Measurements from ENCODE around the gene MX1. TPM values are rescaled to one million over a fixed set of nuclear protein-coding genes. Genes with fewer than 3 reads are reported as not detected.

MX1 gene
- total RNA-seq, 1 experiment from 2014 or later = 2.0 TPM

- no peak overlapping the region for H3K27ac ChIP-seq (ENCODE audit: low read depth, low read length)
- no peak overlapping the region for H3K9ac ChIP-seq (ENCODE audit: low read length)
- DNase-seq (ENCODE audit: low read depth, low spot score) (no peak), ATAC-seq (no peak)
- H3K36me3 ChIP-seq (ENCODE audit: control insufficient read depth in 1 of 2, insufficient read depth in 2 of 2, low read length in 2 of 2) = no peaks in the 10 kb centered on the region
- ChIA-PET POLR2A (no interaction called here), RAD21 (ENCODE audit: low non-redundant PET in 1 of 2, low total read pairs in 2 of 2, uncharacterized antibody in 2 of 2, unreplicated experiment in 2 of 2) (no interaction called here), CTCF (no interaction called here)
- no peaks in the 10 kb centered on the region for H3K79me2 ChIP-seq (ENCODE audit: insufficient read depth, low read length)
- H3K4me2 ChIP-seq (ENCODE audit: low read length) = no peak overlapping the region
- no peaks in the 10 kb centered on the region for H4K20me1 ChIP-seq (ENCODE audit: insufficient read depth)
- no peaks in the 10 kb centered on the region for H3K9me2 ChIP-seq (ENCODE audit: insufficient read depth)
- no peaks in the 10 kb centered on the region for H3K4me1 ChIP-seq (ENCODE audit: control insufficient read depth in 1 of 2, insufficient read depth in 2 of 2, low read length in 2 of 2)
- intact Hi-C loops (cut with micrococcal nuclease) = no loop called here
- 0 out of 2 replicates have a peak, but pooled peaks cover 4% of the 10 kb centered on the region for H3K27me3 ChIP-seq (ENCODE audit: insufficient read depth, low read length)
- no peaks in the 10 kb centered on the region for H3K9me3 ChIP-seq (ENCODE audit: control insufficient read depth in 1 of 2, insufficient read depth in 1 of 2, low read depth in 1 of 2, low read length in 2 of 2)
- TF ChIP-seq EGR1 (IDR thresholded peaks at IDR 0.05; ENCODE audit: low read depth) = no peak
- TF ChIP-seq EZH2phosphoT487 (IDR thresholded peaks at IDR 0.05; ENCODE audit: borderline replicate concordance) = no peak
- TF ChIP-seq, protein P1, sequence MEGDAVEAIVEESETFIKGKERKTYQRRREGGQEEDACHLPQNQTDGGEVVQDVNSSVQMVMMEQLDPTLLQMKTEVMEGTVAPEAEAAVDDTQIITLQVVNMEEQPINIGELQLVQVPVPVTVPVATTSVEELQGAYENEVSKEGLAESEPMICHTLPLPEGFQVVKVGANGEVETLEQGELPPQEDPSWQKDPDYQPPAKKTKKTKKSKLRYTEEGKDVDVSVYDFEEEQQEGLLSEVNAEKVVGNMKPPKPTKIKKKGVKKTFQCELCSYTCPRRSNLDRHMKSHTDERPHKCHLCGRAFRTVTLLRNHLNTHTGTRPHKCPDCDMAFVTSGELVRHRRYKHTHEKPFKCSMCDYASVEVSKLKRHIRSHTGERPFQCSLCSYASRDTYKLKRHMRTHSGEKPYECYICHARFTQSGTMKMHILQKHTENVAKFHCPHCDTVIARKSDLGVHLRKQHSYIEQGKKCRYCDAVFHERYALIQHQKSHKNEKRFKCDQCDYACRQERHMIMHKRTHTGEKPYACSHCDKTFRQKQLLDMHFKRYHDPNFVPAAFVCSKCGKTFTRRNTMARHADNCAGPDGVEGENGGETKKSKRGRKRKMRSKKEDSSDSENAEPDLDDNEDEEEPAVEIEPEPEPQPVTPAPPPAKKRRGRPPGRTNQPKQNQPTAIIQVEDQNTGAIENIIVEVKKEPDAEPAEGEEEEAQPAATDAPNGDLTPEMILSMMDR (IDR thresholded peaks at IDR 0.05 in 2 of 3, conservative IDR thresholded peaks at IDR 0.05 in 1 of 3; ENCODE audit: borderline replicate concordance in 1 of 3, insufficient read depth in 1 of 3, low read depth in 2 of 3, low read length in 2 of 3) = no peak
- no peak for TF ChIP-seq SRF (IDR thresholded peaks at IDR 0.05; ENCODE audit: low read depth)
- TF ChIP-seq ZFX (IDR thresholded peaks at IDR 0.05) = no peak
- no peak for TF ChIP-seq ELF1 (IDR thresholded peaks at IDR 0.05; ENCODE audit: borderline replicate concordance, low read depth)
- no peak for TF ChIP-seq ATF3 (IDR thresholded peaks at IDR 0.05)
- no peak for TF ChIP-seq SP1 (IDR thresholded peaks at IDR 0.05; ENCODE audit: low read depth)
- TF ChIP-seq JUND (IDR thresholded peaks at IDR 0.05) = no peak
- no TSS peak for BruUV-seq (replicated peaks)
- no peak overlapping the region for H2AFZ ChIP-seq (ENCODE audit: low read depth, low read length, poor library complexity, severe bottlenecking)
- no peak overlapping the region for H3K4me3 ChIP-seq (replicated peaks in 1 of 2; ENCODE audit: low read depth in 1 of 2, low read length in 2 of 2)
These were observed 71.0 kb downstream of the MX1 start for GRCh38 chr21:41497008-41497407.

DNA sequence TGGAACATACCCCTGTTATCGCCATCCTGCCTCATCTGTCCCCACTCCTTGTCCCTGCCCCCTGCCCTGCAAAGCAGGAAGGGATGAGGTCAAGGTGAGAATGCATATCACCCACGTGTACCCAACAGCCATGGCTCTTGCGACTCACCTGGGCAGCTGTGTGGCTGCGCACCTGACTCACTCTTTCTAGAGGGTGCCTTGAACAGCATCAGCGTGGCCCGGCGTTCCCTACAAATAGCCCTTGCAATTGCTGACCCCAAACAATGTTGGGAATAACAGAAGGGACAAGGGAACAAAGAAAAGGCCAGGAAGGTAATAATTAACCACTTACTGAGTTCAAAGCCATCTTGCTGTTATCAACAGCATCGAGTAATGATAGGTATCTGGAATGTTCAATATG lies 71.7 kb downstream of the MX1 start:
- Histone ChIP-seq H3K36me3 (ENCODE audit: control insufficient read depth in 1 of 2, insufficient read depth in 2 of 2, low read length in 2 of 2) (no peaks in the 10 kb centered on the region), H3K79me2 (ENCODE audit: insufficient read depth, low read length) (no peaks in the 10 kb centered on the region), H3K9me3 (ENCODE audit: control insufficient read depth in 1 of 2, insufficient read depth in 1 of 2, low read depth in 1 of 2, low read length in 2 of 2) (no peaks in the 10 kb centered on the region), H3K9ac (ENCODE audit: low read length) (no peak overlapping the region), H3K4me3 (replicated peaks in 1 of 2; ENCODE audit: low read depth in 1 of 2, low read length in 2 of 2) (no peak overlapping the region), H4K20me1 (ENCODE audit: insufficient read depth) (no peaks in the 10 kb centered on the region), H3K4me2 (ENCODE audit: low read length) (no peak overlapping the region), H3K9me2 (ENCODE audit: insufficient read depth) (no peaks in the 10 kb centered on the region), H2AFZ (ENCODE audit: low read depth, low read length, poor library complexity, severe bottlenecking) (no peak overlapping the region), H3K27me3 (ENCODE audit: insufficient read depth, low read length) (peaks cover 10% of the 10 kb centered on the region), H3K4me1 (ENCODE audit: control insufficient read depth in 1 of 2, insufficient read depth in 2 of 2, low read length in 2 of 2) (no peaks in the 10 kb centered on the region), H3K27ac (ENCODE audit: low read depth, low read length) (no peak overlapping the region)
- no peak for ATAC-seq
- ChIA-PET RAD21 (ENCODE audit: low non-redundant PET in 1 of 2, low total read pairs in 2 of 2, uncharacterized antibody in 2 of 2, unreplicated experiment in 2 of 2) (no interaction called here), CTCF (no interaction called here), POLR2A (no interaction called here)
- no TSS peak for BruUV-seq (replicated peaks)
- intact Hi-C loops (cut with micrococcal nuclease) = no loop called here
- no peak for TF ChIP-seq EZH2 (IDR thresholded peaks at IDR 0.05)
- no peak for TF ChIP-seq POLR2A (IDR thresholded peaks at IDR 0.05; ENCODE audit: borderline replicate concordance, extremely low read depth, insufficient read depth, insufficient read length)
- no peak for DNase-seq (ENCODE audit: low read depth, low spot score)
